ENCODE data around the gene TFB2M.

- TF ChIP-seq PCBP2 (optimal IDR thresholded peaks at IDR 0.05; ENCODE audit: low read depth, low read length, poor library complexity, severe bottlenecking), result no peak
- TF ChIP-seq BRD4 (CRISPR knock-in tag; IDR thresholded peaks at IDR 0.05), result no peak
- no peak for TF ChIP-seq ATF3 (CRISPR knock-in tag; IDR thresholded peaks at IDR 0.05)
- no peak for TF ChIP-seq ETS1 (CRISPR knock-in tag; IDR thresholded peaks at IDR 0.05)
- no peak for TF ChIP-seq JUN (CRISPR knock-in tag; IDR thresholded peaks at IDR 0.05)
- no peak for TF ChIP-seq ZFP41 (CRISPR knock-in tag; IDR thresholded peaks at IDR 0.05; ENCODE audit: borderline replicate concordance)
Observed at GRCh38 chr1:246533371-246533905, 32.6 kb downstream of the TFB2M start.
